Pancreas (tissue), 10 donors: ENCODE results near the gene ITGB2. TPM values are rescaled to one million over a fixed set of nuclear protein-coding genes. Genes with fewer than 3 reads are reported as not detected.

Experiments
- ATAC-seq, 4 donors: fragments of 200-7000 bp; cut with Tn5 transposase; one replicate each; pipeline versions ENCODE4 v1.8.0 to v1.9.1; 2020; ENCODE audit warnings: mild to moderate bottlenecking in 4 of 4, moderate library complexity in 4 of 4
- DNase-seq, 6 donors: peaks; one replicate each; pipeline ENCODE4 v3.0.0-alpha.2; 2020
- FAIRE-seq: peaks from 2 replicates; lab custom pipeline; 2012; peaks lifted over from hg19 to GRCh38; lab: Jason Lieb, UNC
- H3K27ac ChIP-seq, 4 donors: fragments of 200-600 bp; sonication (generic); 1 replicate in 3 of 4; 2 replicates in 1 of 4; pipeline versions ENCODE4 v1.5.0 to v1.8.0; 2020
- H3K27me3 ChIP-seq, 4 donors: fragments of 200-600 bp; one replicate each; pipeline ENCODE4 v1.8.0; 2021
- H3K36me3 ChIP-seq, 3 donors: fragments of 200-600 bp; sonication (generic) in 1 of 3; one replicate each; pipeline versions ENCODE4 v1.5.0 to v1.8.0; 2020 to 2021
- H3K4me1 ChIP-seq, 3 donors: fragments of 200-600 bp; one replicate each; pipeline ENCODE4 v1.8.0; 2021
- H3K4me3 ChIP-seq, 4 donors: fragments of 200-600 bp; sonication (generic) in 2 of 4; one replicate each; pipeline versions ENCODE4 v1.5.0 to v1.8.0; 2020 to 2021
- H3K9me3 ChIP-seq, 4 donors: fragments of 200-600 bp; one replicate each; pipeline ENCODE4 v1.8.0; 2021
- CTCF ChIP-seq, 4 donors: fragments of 200-600 bp; sonication (generic) in 3 of 4; IDR thresholded peaks; one replicate each; pipeline versions ENCODE4 v1.5.0 to v1.8.0; 2021; ENCODE audit warnings: antibody characterized with exemption in 4 of 4
- WGBS, 2 donors: extraction: QIAGEN DNeasy Blood & Tissue Kit; methylation state at CpG; one replicate each; pipeline ENCODE4 v1.1.7; 2013; 5-methylcytosine and 5-hydroxymethylcytosine counted together
- intact Hi-C, 3 donors: fragments of 100-400 bp; cut with DNase I; formaldehyde crosslinking; loops; one replicate each; pipeline versions ENCODE4 v1.11.1 to v1.14.2; 2022
- polyA plus RNA-seq, 2 donors: library from polyadenylated mRNA; stranded (reverse); fragments of 200-250 nt; gene quantifications; one replicate each; pipeline ENCODE4 v1.2.3, GENCODE V29; 2013
- total RNA-seq, 6 donors: library from RNA; stranded (reverse); fragmentation: NEBNext Ultra II Directional in 4 of 6; extraction: Animal tissue kit (Norgen Biotek cat#: 25700) in 4 of 6; gene quantifications; one replicate each; pipeline versions ENCODE4 v1.2.1 to v1.2.4, GENCODE V29; 2021 to 2023
- donor health status: healthy with polysubstance abuse.
- donor health status: DM: no; HTN: no; CAD: no; lungs with moderate emphysema.
- donor health status: DM: no; HTN: no; CAD: no.
- donor health status: control.
- donor health status: control.
- donor health status: Bipolar disorder and iron deficiency.
- donor health status: DM: yes; HTN: yes; CAD: no.
- donor health status: DM: no; HTN: no; CAD: no.
- donor health status: DM: no; HTN: no; CAD: no.
- donor health status: DM: yes; HTN: yes; CAD: no.

Gene ITGB2
- total and polyA plus RNA-seq, 8 donors = 1.1 to 88.0 (median 11.6) TPM

GRCh38 chr21:44948426-44949120 lies 27.9 kb upstream of the ITGB2 start:
- Histone ChIP-seq H3K4me3 (no peak overlapping the region), H3K36me3 (peaks cover 0 to 4% (median 0%) of the 10 kb centered on the region in 3 donors), H3K27me3 (no peaks in the 10 kb centered on the region), H3K27ac (no peak overlapping the region), H3K9me3 (no peaks in the 10 kb centered on the region), H3K4me1 (no peaks in the 10 kb centered on the region)
- no peak for FAIRE-seq
- 77 to 82% methylated on average over 16 of the region's 16 CpGs for WGBS, 2 donors
- no peak for TF ChIP-seq CTCF (IDR thresholded peaks at IDR 0.05)
- intact Hi-C loops = loop anchor here (5.0 to 10.0 kb wide), 3 partner anchors 179 to 189 kb away; no protein-coding TSS in a partner anchor
- peak in 2 of 6 donors; percentile 29 to 59 for DNase-seq
- ATAC-seq = no peak

- 74 to 80% methylated on average over 30 to 33 of the region's 33 CpGs for WGBS, 2 donors
- intact Hi-C loops = loop anchor here (5.0 to 10.0 kb wide), 3 partner anchors 179 to 189 kb away; no protein-coding TSS in a partner anchor
- DNase-seq = peak in 4 of 6 donors; percentile 45 to 86 (median 58)
Observed at GRCh38 chr21:44947930-44948331, 27.2 kb upstream of the ITGB2 start.

GRCh38 chr21:44947111-44947929 lies 26.6 kb upstream of the ITGB2 start:
- WGBS, 2 donors = 69 to 77% methylated on average over 22 of the region's 22 CpGs
- FAIRE-seq = no peak
- intact Hi-C loops = loop anchor here (5.0 to 10.0 kb wide), 3 partner anchors 180 to 190 kb away; no protein-coding TSS in a partner anchor

More at GRCh38 chr21:44947930-44948331, 27.2 kb upstream of the ITGB2 start:
- FAIRE-seq (no peak), ATAC-seq (no peak)
- no peak for TF ChIP-seq CTCF (IDR thresholded peaks at IDR 0.05)
- Histone ChIP-seq H3K9me3 (no peaks in the 10 kb centered on the region), H3K27me3 (no peaks in the 10 kb centered on the region), H3K36me3 (peaks cover 0 to 4% (median 0%) of the 10 kb centered on the region in 3 donors), H3K4me1 (no peaks in the 10 kb centered on the region), H3K4me3 (no peak overlapping the region), H3K27ac (no peak overlapping the region)

More at GRCh38 chr21:44947111-44947929, 26.6 kb upstream of the ITGB2 start:
- peak in 2 of 6 donors; percentile 18 to 55 for DNase-seq
- no peak for ATAC-seq
- Histone ChIP-seq H3K9me3 (no peaks in the 10 kb centered on the region), H3K36me3 (peaks cover 0 to 4% (median 0%) of the 10 kb centered on the region in 3 donors), H3K27ac (no peak overlapping the region), H3K4me1 (no peaks in the 10 kb centered on the region), H3K4me3 (no peak overlapping the region), H3K27me3 (no peaks in the 10 kb centered on the region)
- no peak for TF ChIP-seq CTCF (IDR thresholded peaks at IDR 0.05)
